C4-2B (cell line): Measurements from ENCODE around the gene KNG1.

ENCODE experiments used
- H3K27ac ChIP-seq: fragments of 450-650 bp; 2 replicates; pipeline ENCODE4 v1.5.1; 2017
- CTCF ChIP-seq: fragments of 450-650 bp; conservative IDR thresholded peaks from 2 replicates; pipeline ENCODE4 v1.5.1; 2017; ENCODE audit warnings: mild to moderate bottlenecking
- ZFX ChIP-seq: fragments of 450-650 bp; IDR thresholded peaks from 2 replicates; pipeline ENCODE4 v1.6.1; 2017

KNG1 gene

GRCh38 chr3:186783058-186783730, 66.0 kb downstream of the KNG1 start, which contains the start of gene EIF4A2:
Gene EIF4A2, plus strand, starts transcription at chr3:186783577. Its CDS starts 34 bp downstream, at chr3:186783611.
- TF ChIP-seq CTCF, result no peak
- TF ChIP-seq ZFX, result no peak
- H3K27ac ChIP-seq, result peak within 1 kb of the TSS; percentile 99

- TF ChIP-seq CTCF (no peak), ZFX (peak; percentile 76)
- peak overlapping the region; percentile 99 for H3K27ac ChIP-seq
Measured at GRCh38 chr3:186783731-186784515, 66.8 kb downstream of the KNG1 start.

GRCh38 chr3:186784820-186785494, 67.8 kb downstream of the KNG1 start:
- peak overlapping the region; percentile 99 for H3K27ac ChIP-seq
- TF ChIP-seq ZFX (no peak), CTCF (no peak)

GRCh38 chr3:186785495-186786018, 68.4 kb downstream of the KNG1 start:
- H3K27ac ChIP-seq, result no peak overlapping the region; the same call in 1 of the 2 replicates
- TF ChIP-seq CTCF (no peak), ZFX (no peak)

GRCh38 chr3:186786922-186787321, 69.8 kb downstream of the KNG1 start:
- TF ChIP-seq ZFX, result no peak
- no peak for TF ChIP-seq CTCF
- H3K27ac ChIP-seq, result no peak overlapping the region

GRCh38 chr3:186787642-186788481, 70.7 kb downstream of the KNG1 start:
- TF ChIP-seq CTCF (no peak), ZFX (no peak)
- H3K27ac ChIP-seq, result no peak overlapping the region
